ENCODE data around the gene MME. TPM values are rescaled to one million over a fixed set of nuclear protein-coding genes. Genes with fewer than 3 reads are reported as not detected.

The MME gene
- total RNA-seq, 1 donor = 102 TPM

- Histone ChIP-seq H3K4me2 (ENCODE audit: insufficient read depth, low read length) (peak overlapping the region; percentile 27), H3K9me3 (ENCODE audit: low read depth, low read length) (no peaks in the 10 kb centered on the region), H3K36me3 (ENCODE audit: insufficient read depth, low read length) (no peaks in the 10 kb centered on the region), H3K4me1 (ENCODE audit: insufficient read depth, low read length) (peaks cover 19% of the 10 kb centered on the region), H3K4me3 (ENCODE audit: insufficient read depth, low read length) (no peak overlapping the region), H2AFZ (ENCODE audit: low read length) (peak overlapping the region; percentile 79), H4K20me1 (ENCODE audit: insufficient read depth, low read length) (no peaks in the 10 kb centered on the region), H3K27ac (ENCODE audit: low read depth, low read length) (peak overlapping the region; percentile 72), H3K79me2 (ENCODE audit: insufficient read depth, low read length) (no peaks in the 10 kb centered on the region), H3K27me3 (ENCODE audit: insufficient read depth, low read length) (no peaks in the 10 kb centered on the region)
- DNase-seq (ENCODE audit: insufficient read length, low spot score, missing footprints) = no peak
- TF ChIP-seq CTCF (IDR thresholded peaks at IDR 0.05; ENCODE audit: extremely low read depth, low read depth, low read length) = no peak
Observed at GRCh38 chr3:155064920-155065319, 15.2 kb upstream of the MME start.

GRCh38 chr3:155065537-155065936 is 14.6 kb upstream of the MME start:
- Histone ChIP-seq H3K4me3 (ENCODE audit: insufficient read depth, low read length) (no peak overlapping the region), H2AFZ (ENCODE audit: low read length) (peak overlapping the region; percentile 79), H3K4me1 (ENCODE audit: insufficient read depth, low read length) (peaks cover 24% of the 10 kb centered on the region), H3K79me2 (ENCODE audit: insufficient read depth, low read length) (no peaks in the 10 kb centered on the region), H4K20me1 (ENCODE audit: insufficient read depth, low read length) (no peaks in the 10 kb centered on the region), H3K36me3 (ENCODE audit: insufficient read depth, low read length) (no peaks in the 10 kb centered on the region), H3K9me3 (ENCODE audit: low read depth, low read length) (no peaks in the 10 kb centered on the region), H3K4me2 (ENCODE audit: insufficient read depth, low read length) (peak overlapping the region; percentile 27), H3K27me3 (ENCODE audit: insufficient read depth, low read length) (no peaks in the 10 kb centered on the region), H3K27ac (ENCODE audit: low read depth, low read length) (peak overlapping the region; percentile 72)
- DNase-seq (ENCODE audit: insufficient read length, low spot score, missing footprints) = peak; percentile 88
- no peak for TF ChIP-seq CTCF (IDR thresholded peaks at IDR 0.05; ENCODE audit: extremely low read depth, low read depth, low read length)

- H3K27ac ChIP-seq (ENCODE audit: low read depth, low read length) = peak overlapping the region; percentile 96
- no peaks in the 10 kb centered on the region for H4K20me1 ChIP-seq (ENCODE audit: insufficient read depth, low read length)
- no peak overlapping the region for H3K4me2 ChIP-seq (ENCODE audit: insufficient read depth, low read length)
- DNase-seq (ENCODE audit: insufficient read length, low spot score, missing footprints) = no peak
- no peaks in the 10 kb centered on the region for H3K27me3 ChIP-seq (ENCODE audit: insufficient read depth, low read length)
- H3K9me3 ChIP-seq (ENCODE audit: low read depth, low read length) = no peaks in the 10 kb centered on the region
- H3K36me3 ChIP-seq (ENCODE audit: insufficient read depth, low read length) = no peaks in the 10 kb centered on the region
- TF ChIP-seq CTCF (IDR thresholded peaks at IDR 0.05; ENCODE audit: extremely low read depth, low read depth, low read length) = no peak
- H2AFZ ChIP-seq (ENCODE audit: low read length) = peak overlapping the region; percentile 63
- H3K79me2 ChIP-seq (ENCODE audit: insufficient read depth, low read length) = no peaks in the 10 kb centered on the region
- H3K4me3 ChIP-seq (ENCODE audit: insufficient read depth, low read length) = no peak overlapping the region
- H3K4me1 ChIP-seq (ENCODE audit: insufficient read depth, low read length) = peaks cover 33% of the 10 kb centered on the region
Observed at GRCh38 chr3:155069729-155070128, 10.4 kb upstream of the MME start.

GRCh38 chr3:155070316-155070715 is 9.8 kb upstream of the MME start:
- H3K27me3 ChIP-seq (ENCODE audit: insufficient read depth, low read length) = no peaks in the 10 kb centered on the region
- H3K4me1 ChIP-seq (ENCODE audit: insufficient read depth, low read length) = peaks cover 27% of the 10 kb centered on the region
- no peaks in the 10 kb centered on the region for H3K79me2 ChIP-seq (ENCODE audit: insufficient read depth, low read length)
- no peak overlapping the region for H2AFZ ChIP-seq (ENCODE audit: low read length)
- peak overlapping the region; percentile 76 for H3K4me2 ChIP-seq (ENCODE audit: insufficient read depth, low read length)
- H3K9me3 ChIP-seq (ENCODE audit: low read depth, low read length) = no peaks in the 10 kb centered on the region
- no peak overlapping the region for H3K4me3 ChIP-seq (ENCODE audit: insufficient read depth, low read length)
- H4K20me1 ChIP-seq (ENCODE audit: insufficient read depth, low read length) = no peaks in the 10 kb centered on the region
- H3K27ac ChIP-seq (ENCODE audit: low read depth, low read length) = peak overlapping the region; percentile 96
- no peak for DNase-seq (ENCODE audit: insufficient read length, low spot score, missing footprints)
- H3K36me3 ChIP-seq (ENCODE audit: insufficient read depth, low read length) = no peaks in the 10 kb centered on the region
- TF ChIP-seq CTCF (IDR thresholded peaks at IDR 0.05; ENCODE audit: extremely low read depth, low read depth, low read length) = no peak
